SK-N-SH treated with all-trans-retinoic acid at 6 μM for 48 hours (cell line): ENCODE results near the gene BAZ1A.

Source experiments
- ATAC-seq: fragments of 200-7000 bp; cut with Tn5 transposase; 3 replicates; pipeline ENCODE4 v1.9.1; 2020; ENCODE audit warnings: mild to moderate bottlenecking, moderate library complexity
- ARNTL ChIP-seq: fragments of 450-650 bp; formaldehyde crosslinking; IDR thresholded peaks from 2 replicates; pipeline ENCODE4 v1.5.0; 2020; ENCODE audit warnings: low read depth, mild to moderate bottlenecking, moderate library complexity, borderline replicate concordance
- BACH2 ChIP-seq: fragments of 250-450 bp; sonication (Bioruptor Pico); IDR thresholded peaks from 2 replicates; pipeline ENCODE4 v1.9.0; 2021; ENCODE audit warnings: mild to moderate bottlenecking, borderline replicate concordance
- CREB5 ChIP-seq: fragments of 250-450 bp; sonication (Bioruptor Pico); IDR thresholded peaks from 2 replicates; pipeline ENCODE4 v1.5.1; 2020; ENCODE audit warnings: low read depth, mild to moderate bottlenecking, moderate library complexity
- CSDC2 ChIP-seq: fragments of 250-450 bp; sonication (Bioruptor Pico); IDR thresholded peaks from 2 replicates; pipeline ENCODE4 v1.5.0; 2020; ENCODE audit warnings: mild to moderate bottlenecking, moderate library complexity
- CSRNP3 ChIP-seq: fragments of 250-450 bp; sonication (Bioruptor Pico); IDR thresholded peaks from 2 replicates; pipeline ENCODE4 v1.5.1; 2021; ENCODE audit warnings: mild to moderate bottlenecking, moderate library complexity
- ESRRG ChIP-seq: fragments of 250-450 bp; sonication (Bioruptor Pico); IDR thresholded peaks from 2 replicates; pipeline ENCODE4 v1.6.1; 2021; ENCODE audit warnings: mild to moderate bottlenecking
- GLIS3 ChIP-seq: fragments of 250-450 bp; sonication (Bioruptor Pico); IDR thresholded peaks from 2 replicates; pipeline ENCODE4 v1.5.0; 2020; ENCODE audit warnings: mild to moderate bottlenecking, moderate library complexity
- ISL1 ChIP-seq: fragments of 250-450 bp; sonication (Bioruptor Pico); IDR thresholded peaks from 2 replicates; pipeline ENCODE4 v2.1.2; 2022; ENCODE audit warnings: mild to moderate bottlenecking, moderate library complexity
- OSR1 ChIP-seq: fragments of 250-450 bp; sonication (Bioruptor Pico); IDR thresholded peaks from 2 replicates; pipeline ENCODE4 v1.8.0; 2022; ENCODE audit warnings: moderate library complexity, mild to moderate bottlenecking, inconsistent platforms
- PATZ1 ChIP-seq: fragments of 250-450 bp; sonication (Bioruptor Pico); IDR thresholded peaks from 2 replicates; pipeline ENCODE4 v1.8.0; 2020; ENCODE audit warnings: mild to moderate bottlenecking, moderate library complexity, borderline replicate concordance
- POU6F1 ChIP-seq: fragments of 250-450 bp; sonication (Bioruptor Pico); IDR thresholded peaks from 2 replicates; pipeline ENCODE4 v1.8.0; 2021; ENCODE audit warnings: low read depth, mild to moderate bottlenecking, moderate library complexity, borderline replicate concordance
- PPARA ChIP-seq: fragments of 250-450 bp; sonication (Bioruptor Pico); IDR thresholded peaks from 2 replicates; pipeline ENCODE4 v1.5.0; 2020; ENCODE audit warnings: mild to moderate bottlenecking, borderline replicate concordance
- RARB ChIP-seq: fragments of 250-450 bp; sonication (Bioruptor Pico); IDR thresholded peaks from 2 replicates; pipeline ENCODE4 v1.8.0; 2021; ENCODE audit warnings: mild to moderate bottlenecking, moderate library complexity
- SNAI2 ChIP-seq: fragments of 250-450 bp; sonication (Bioruptor Pico); IDR thresholded peaks from 2 replicates; pipeline ENCODE4 v1.5.0; 2020; ENCODE audit warnings: mild to moderate bottlenecking, moderate library complexity
- TCF4 ChIP-seq: fragments of 250-450 bp; sonication (Bioruptor Pico); IDR thresholded peaks from 2 replicates; pipeline ENCODE4 v1.8.0; 2021; ENCODE audit warnings: mild to moderate bottlenecking, moderate library complexity, borderline replicate concordance
- TOX ChIP-seq: fragments of 250-450 bp; sonication (Bioruptor Pico); IDR thresholded peaks from 2 replicates; pipeline ENCODE4 v1.8.0; 2021; ENCODE audit warnings: mild to moderate bottlenecking, moderate library complexity, borderline replicate concordance
- ZC3H10 ChIP-seq: fragments of 250-450 bp; sonication (Bioruptor Pico); IDR thresholded peaks from 2 replicates; pipeline ENCODE4 v1.5.1; 2021; ENCODE audit warnings: mild to moderate bottlenecking, moderate library complexity
- ZFP3 ChIP-seq: fragments of 250-450 bp; sonication (Bioruptor Pico); IDR thresholded peaks from 2 replicates; pipeline ENCODE4 v1.5.0; 2020; ENCODE audit warnings: mild to moderate bottlenecking, moderate library complexity
- ZFP30 ChIP-seq: fragments of 450-650 bp; formaldehyde crosslinking; IDR thresholded peaks from 2 replicates; pipeline ENCODE4 v1.5.0; 2022; ENCODE audit warnings: mild to moderate bottlenecking, moderate library complexity
- ZNF565 ChIP-seq: fragments of 450-650 bp; formaldehyde crosslinking; conservative IDR thresholded peaks from 2 replicates; pipeline ENCODE4 v1.5.0; 2020; ENCODE audit warnings: low read depth, mild to moderate bottlenecking, moderate library complexity
- ZNF70 ChIP-seq: fragments of 450-650 bp; formaldehyde crosslinking; IDR thresholded peaks from 2 replicates; pipeline ENCODE4 v1.5.0; 2020; ENCODE audit warnings: mild to moderate bottlenecking, moderate library complexity

BAZ1A gene

GRCh38 chr14:34826661-34827060 lies 48.5 kb downstream of the BAZ1A start:
- peak; percentile 67 for ATAC-seq
- no peak for TF ChIP-seq CSRNP3 (CRISPR knock-in tag)
- TF ChIP-seq ZFP30 = no peak
- TF ChIP-seq TOX (CRISPR knock-in tag) = no peak
- TF ChIP-seq ARNTL (CRISPR knock-in tag) = no peak
- no peak for TF ChIP-seq ISL1 (CRISPR knock-in tag)
- TF ChIP-seq SNAI2 (CRISPR knock-in tag) = no peak
- no peak for TF ChIP-seq ZNF70 (CRISPR knock-in tag)
- TF ChIP-seq CREB5 (CRISPR knock-in tag) = no peak
- TF ChIP-seq BACH2 = no peak
- no peak for TF ChIP-seq ZFP3 (CRISPR knock-in tag)
- no peak for TF ChIP-seq PPARA (CRISPR knock-in tag)
- TF ChIP-seq POU6F1 (CRISPR knock-in tag) = no peak

- no peak for ATAC-seq
- TF ChIP-seq ZFP3 (CRISPR knock-in tag) (no peak), ZNF565 (CRISPR knock-in tag) (no peak), TCF4 (CRISPR knock-in tag) (no peak), RARB (no peak), GLIS3 (no peak), PATZ1 (CRISPR knock-in tag) (no peak), POU6F1 (CRISPR knock-in tag) (no peak), TOX (CRISPR knock-in tag) (no peak), OSR1 (CRISPR knock-in tag) (no peak), ZC3H10 (CRISPR knock-in tag) (no peak), ZNF70 (CRISPR knock-in tag) (no peak), ESRRG (CRISPR knock-in tag) (no peak), CREB5 (CRISPR knock-in tag) (no peak), ISL1 (CRISPR knock-in tag) (no peak), CSDC2 (CRISPR knock-in tag) (no peak)
Observed at GRCh38 chr14:34824826-34825225, 50.3 kb downstream of the BAZ1A start.

GRCh38 chr14:34824256-34824655 lies 50.9 kb downstream of the BAZ1A start:
- TF ChIP-seq OSR1 (CRISPR knock-in tag) (no peak), ZNF70 (CRISPR knock-in tag) (no peak), ZNF565 (CRISPR knock-in tag) (no peak), PPARA (CRISPR knock-in tag) (no peak), RARB (no peak), SNAI2 (CRISPR knock-in tag) (no peak), TCF4 (CRISPR knock-in tag) (no peak)
- no peak for ATAC-seq
